ENCODE data around the gene PCYOX1L. TPM values are rescaled to one million over a fixed set of nuclear protein-coding genes. Genes with fewer than 3 reads are reported as not detected.
A peak's percentile ranks its signal among the peaks of the same experiment; 100 is the strongest.

PCYOX1L gene
- total RNA-seq, 1 experiment from 2014 or later = 2.9 TPM

DNA sequence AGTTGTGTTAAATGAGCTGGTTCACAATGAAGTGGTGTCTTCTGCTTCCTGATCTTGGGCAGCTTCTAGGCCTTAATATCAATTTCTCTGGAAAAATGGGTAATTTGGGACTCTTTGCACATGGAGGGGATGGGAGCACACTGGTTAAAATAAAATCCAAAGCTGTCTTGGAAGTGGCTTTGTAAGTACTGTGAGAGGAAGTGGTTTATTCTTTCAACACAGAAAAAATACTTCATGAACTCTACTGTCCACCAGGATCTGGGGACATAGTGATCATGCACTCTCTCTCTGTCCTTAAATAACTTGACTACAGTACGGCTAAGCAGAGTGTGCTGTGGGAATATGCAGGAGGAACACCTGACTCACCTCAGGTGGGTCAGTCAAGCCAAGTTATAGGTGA lies 2.4 kb downstream of the PCYOX1L start:
- no peak for DNase-seq (ENCODE audit: low read depth, low spot score)
- in situ Hi-C loops (cut with HindIII; ENCODE audit: low pct_unique_long_range_greater_than_20kb, low sequenced_read_pairs) = no loop called here

DNA sequence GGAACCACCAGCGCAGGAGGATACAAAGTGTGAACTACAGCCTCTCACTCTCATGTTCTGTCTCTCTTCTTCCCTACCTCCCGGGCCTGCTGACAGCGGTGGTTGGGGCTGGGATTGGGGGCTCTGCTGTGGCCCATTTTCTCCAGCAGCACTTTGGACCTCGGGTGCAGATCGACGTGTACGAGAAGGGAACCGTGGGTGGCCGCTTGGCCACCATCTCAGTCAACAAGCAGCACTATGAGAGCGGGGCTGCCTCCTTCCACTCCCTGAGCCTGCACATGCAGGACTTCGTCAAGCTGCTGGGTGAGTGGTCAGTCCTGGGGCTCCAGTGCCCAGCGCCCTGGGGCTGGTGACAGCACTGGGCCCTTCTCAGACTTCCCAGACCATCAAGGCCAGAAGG lies 4.7 kb downstream of the PCYOX1L start:
- in situ Hi-C loops (cut with HindIII; ENCODE audit: low pct_unique_long_range_greater_than_20kb, low sequenced_read_pairs) = no loop called here
- DNase-seq (ENCODE audit: low read depth, low spot score) = no peak

DNA sequence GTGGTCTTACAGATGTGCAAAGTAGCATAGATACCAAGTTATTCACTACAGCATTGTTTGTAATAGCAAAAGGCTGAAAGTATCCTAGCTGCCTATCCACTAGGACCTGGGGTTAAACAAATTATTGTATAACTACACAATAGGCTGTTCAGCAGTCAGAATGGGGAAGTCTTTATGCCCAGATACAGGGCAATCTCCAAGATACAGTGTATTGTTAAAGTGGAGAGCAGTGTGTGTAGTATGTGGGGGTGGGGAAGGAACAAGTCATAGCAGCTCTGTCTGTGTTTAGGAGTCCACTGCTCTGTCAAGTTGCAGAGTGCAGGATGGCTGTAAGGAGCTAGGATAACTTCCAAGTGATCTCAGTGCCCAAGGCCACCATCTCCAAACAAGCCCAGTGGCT lies 5.5 kb downstream of the PCYOX1L start:
- in situ Hi-C loops (cut with HindIII; ENCODE audit: low pct_unique_long_range_greater_than_20kb, low sequenced_read_pairs) = no loop called here
- no peak for DNase-seq (ENCODE audit: low read depth, low spot score)

DNA sequence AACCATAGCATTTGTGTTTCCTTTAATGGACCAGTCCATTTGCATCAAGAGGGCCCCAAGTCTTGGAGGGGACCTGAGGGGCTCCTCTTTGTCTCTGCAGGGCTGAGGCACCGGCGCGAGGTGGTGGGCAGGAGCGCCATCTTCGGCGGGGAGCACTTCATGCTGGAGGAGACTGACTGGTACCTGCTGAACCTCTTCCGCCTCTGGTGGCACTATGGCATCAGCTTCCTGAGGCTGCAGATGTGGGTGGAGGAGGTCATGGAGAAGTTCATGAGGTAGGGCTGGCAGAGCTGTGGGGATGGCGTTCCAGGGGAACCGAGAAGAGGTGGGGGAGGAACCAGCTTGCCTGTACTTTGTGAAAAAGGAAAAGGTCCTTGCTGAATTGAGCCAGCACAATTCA lies 6.1 kb downstream of the PCYOX1L start:
- in situ Hi-C loops (cut with HindIII; ENCODE audit: low pct_unique_long_range_greater_than_20kb, low sequenced_read_pairs) = no loop called here
- no peak for DNase-seq (ENCODE audit: low read depth, low spot score)

DNA sequence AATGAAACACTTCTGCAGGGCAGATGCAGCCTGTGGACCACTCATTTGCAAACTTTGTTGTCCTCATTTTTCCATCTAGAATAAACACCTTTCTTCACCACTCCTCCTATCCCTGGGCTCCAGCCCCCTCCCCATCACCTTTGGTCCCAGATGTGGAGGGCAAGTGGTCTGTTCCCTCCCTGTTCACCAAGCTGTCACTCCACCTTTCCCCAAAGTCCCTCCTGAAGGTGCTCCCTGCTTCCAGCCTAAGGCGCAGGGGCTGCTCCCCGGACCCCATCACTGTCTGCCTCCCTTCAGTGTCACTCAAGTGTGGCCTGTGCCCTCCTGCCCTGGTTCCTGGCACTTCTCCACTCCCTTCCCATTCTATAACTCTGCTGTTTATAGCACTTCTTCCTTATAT lies 6.9 kb downstream of the PCYOX1L start:
- no peak for DNase-seq (ENCODE audit: low read depth, low spot score)
- in situ Hi-C loops (cut with HindIII; ENCODE audit: low pct_unique_long_range_greater_than_20kb, low sequenced_read_pairs) = no loop called here

DNA sequence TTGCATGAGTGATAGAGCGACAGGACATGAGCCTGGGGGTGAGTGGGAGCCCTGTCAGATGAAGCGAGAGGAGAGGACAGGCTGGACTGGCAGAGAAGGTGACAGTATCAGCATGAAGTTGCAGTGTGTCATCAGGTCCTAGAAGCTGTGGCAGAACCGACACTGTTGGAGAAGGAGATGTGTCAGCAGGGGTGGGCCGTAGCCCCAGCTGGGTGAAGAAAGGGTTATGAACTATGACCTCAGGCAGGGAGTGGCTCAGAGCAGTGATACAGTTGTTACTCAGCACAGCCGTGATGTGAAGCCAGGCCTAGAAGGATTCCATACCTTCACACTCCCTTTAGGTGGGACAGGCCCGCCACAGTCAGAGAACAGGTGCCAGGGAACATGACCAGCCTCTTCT lies 7.6 kb downstream of the PCYOX1L start:
- no peak for DNase-seq (ENCODE audit: low read depth, low spot score)
- in situ Hi-C loops (cut with HindIII; ENCODE audit: low pct_unique_long_range_greater_than_20kb, low sequenced_read_pairs) = no loop called here

DNA sequence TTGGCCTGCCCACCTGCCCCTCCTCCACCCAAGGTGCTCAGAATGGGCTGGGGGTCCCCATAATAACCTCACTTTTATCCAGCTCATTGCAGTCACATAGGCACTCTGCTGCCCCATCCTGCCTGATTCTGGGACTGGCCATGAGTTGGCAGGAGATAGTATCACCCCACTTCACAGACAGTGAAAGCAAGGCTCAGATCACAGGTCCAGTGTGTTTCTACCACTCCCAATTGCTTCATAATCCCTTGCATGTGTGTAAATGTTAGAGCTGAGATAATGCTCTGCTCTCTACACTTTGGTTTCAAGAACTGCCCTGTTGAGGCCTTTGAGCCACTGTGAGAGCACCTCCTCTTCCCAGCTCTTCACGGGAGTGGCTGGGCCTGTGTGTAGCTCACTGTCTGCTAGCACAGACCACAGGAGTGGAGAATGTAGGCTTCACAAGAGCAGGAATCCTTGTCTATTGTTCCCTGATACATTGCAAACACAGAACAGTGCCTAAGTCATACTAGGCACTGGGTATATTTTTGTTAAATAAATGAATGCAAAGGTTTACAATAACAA lies 8.4 kb downstream of the PCYOX1L start:
- in situ Hi-C loops (cut with HindIII; ENCODE audit: low pct_unique_long_range_greater_than_20kb, low sequenced_read_pairs) = no loop called here
- DNase-seq (ENCODE audit: low read depth, low spot score) = no peak

DNA sequence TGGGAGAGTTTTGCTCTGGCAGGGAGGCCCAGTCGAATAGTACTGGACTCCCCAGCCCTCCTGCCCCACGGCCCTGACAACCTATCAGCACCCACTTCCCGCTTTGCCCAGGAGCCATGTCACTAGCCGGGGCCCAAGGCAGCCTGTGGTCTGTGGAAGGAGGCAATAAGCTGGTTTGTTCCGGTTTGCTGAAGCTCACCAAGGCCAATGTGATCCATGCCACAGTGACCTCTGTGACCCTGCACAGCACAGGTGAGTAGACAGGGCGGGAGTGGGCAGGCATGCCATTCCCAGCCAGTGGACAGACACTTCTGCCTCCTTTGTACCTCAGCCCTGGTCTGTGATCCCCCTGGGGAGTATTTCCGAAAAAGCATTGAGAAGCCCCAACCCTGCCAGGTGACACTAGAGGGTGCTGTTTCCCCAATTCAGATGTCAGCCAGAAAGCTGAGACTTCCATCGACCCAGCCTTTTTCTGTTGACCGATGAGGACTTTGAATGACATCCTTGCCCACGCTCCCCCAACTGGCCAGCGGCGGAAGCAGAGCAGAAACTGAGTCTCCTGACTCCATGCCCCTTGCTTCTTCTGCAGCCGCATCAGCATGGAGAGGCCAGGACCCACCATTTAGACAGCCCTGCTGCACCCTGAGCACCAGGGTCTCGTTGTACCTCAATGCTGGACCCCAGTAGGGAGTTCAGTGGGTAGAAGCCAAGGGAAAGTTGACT lies 9.6 kb downstream of the PCYOX1L start:
- peak; percentile 87 for DNase-seq (ENCODE audit: low read depth, low spot score)
- in situ Hi-C loops (cut with HindIII; ENCODE audit: low pct_unique_long_range_greater_than_20kb, low sequenced_read_pairs) = no loop called here

DNA sequence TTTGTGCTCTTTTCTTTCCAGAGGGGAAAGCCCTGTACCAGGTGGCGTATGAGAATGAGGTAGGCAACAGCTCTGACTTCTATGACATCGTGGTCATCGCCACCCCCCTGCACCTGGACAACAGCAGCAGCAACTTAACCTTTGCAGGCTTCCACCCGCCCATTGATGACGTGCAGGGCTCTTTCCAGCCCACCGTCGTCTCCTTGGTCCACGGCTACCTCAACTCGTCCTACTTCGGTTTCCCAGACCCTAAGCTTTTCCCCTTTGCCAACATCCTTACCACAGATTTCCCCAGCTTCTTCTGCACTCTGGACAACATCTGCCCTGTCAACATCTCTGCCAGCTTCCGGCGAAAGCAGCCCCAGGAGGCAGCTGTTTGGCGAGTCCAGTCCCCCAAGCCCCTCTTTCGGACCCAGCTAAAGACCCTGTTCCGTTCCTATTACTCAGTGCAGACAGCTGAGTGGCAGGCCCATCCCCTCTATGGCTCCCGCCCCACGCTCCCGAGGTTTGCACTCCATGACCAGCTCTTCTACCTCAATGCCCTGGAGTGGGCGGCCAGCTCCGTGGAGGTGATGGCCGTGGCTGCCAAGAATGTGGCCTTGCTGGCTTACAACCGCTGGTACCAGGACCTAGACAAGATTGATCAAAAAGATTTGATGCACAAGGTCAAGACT lies 10.3 kb downstream of the PCYOX1L start:
- no peak for DNase-seq (ENCODE audit: low read depth, low spot score)
- in situ Hi-C loops (cut with HindIII; ENCODE audit: low pct_unique_long_range_greater_than_20kb, low sequenced_read_pairs) = no loop called here

DNA sequence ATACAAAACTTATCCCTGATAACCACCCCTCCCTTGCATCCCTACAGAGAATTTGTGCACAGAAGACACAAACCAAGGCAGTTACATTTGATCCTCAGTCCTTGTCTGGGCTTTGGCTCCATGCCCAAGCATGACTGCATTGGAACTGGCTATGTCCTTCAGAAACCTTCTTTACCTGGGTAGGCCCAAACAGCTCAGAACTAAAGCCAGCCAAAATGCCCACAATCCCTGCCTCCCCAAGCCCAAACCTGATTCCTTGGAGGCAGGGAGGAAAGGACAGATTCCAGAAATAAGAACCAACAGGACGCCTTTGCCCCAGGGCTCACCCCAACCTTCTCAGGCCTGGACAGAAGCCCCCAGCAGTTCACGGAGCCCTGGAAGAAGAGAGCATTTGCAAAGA lies 13.0 kb downstream of the PCYOX1L start:
- DNase-seq (ENCODE audit: low read depth, low spot score) = no peak
- in situ Hi-C loops (cut with HindIII; ENCODE audit: low pct_unique_long_range_greater_than_20kb, low sequenced_read_pairs) = no loop called here

DNA sequence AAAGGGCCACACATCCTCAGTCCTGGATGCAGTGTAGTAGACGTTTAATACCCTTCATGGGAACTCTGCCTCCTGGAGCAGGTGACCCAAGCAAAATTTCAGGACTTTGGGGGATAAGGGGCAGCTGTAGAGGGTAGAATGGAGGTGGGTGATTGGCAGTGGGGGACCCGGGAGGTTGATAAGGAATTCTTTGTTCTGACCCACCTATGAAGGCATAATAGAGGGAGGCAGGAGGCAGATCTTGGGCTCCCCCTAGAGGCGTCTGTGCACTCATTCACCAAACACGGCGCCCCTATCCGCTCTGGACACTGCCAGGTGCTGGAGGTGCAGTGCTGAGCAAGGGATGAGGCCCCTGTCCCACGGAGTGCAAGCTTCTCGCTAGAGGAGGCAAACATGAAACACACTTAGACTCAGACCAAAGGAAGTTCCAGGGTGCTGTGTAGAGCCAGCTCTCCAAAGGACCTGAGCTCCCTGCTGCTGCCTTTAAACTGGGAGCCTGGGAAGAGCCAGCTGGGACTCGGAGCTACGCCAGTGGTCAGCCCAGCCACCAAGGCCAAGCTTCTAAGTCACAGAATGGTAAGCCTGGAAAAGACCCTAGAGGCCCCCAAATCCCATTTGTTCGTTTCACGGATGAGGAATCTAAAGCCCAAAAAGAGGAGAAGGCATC lies 13.6 kb downstream of the PCYOX1L start:
- peak; percentile 70 for DNase-seq (ENCODE audit: low read depth, low spot score)
- in situ Hi-C loops (cut with HindIII; ENCODE audit: low pct_unique_long_range_greater_than_20kb, low sequenced_read_pairs) = no loop called here

DNA sequence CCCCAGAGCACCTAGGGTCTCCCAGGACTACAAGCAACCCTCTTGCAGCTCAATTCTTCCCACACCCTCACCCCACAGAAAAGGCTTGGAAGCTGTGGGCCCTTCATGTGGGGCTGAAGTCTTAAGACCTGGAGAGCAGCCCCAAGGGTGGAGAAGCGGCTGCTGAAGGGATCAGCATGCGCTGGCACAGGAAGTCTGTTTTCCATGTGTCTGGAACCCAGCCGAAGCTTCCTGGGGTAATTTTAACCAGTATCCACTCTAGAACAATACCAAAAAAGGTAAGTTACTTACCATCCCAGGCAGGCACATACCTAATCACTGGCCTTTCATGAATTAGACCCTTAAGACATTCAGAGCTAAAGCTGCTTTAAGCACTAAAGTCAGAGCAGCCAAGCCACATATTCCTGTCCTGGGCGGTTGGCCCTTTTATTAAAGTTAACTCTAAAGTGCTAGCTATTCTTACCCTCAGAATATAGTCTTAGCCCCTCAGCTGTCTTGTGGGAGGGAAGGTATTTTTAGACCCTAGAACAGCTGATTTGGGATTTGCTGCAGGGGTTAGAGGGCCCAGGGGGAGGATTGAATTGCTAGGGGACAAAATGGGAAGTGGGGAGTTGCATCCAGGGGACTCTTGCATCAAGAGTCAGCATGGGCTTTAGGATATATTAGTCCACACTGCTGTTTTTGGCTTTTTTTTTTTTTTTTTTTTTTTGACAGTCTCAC lies 14.4 kb downstream of the PCYOX1L start:
- no peak for DNase-seq (ENCODE audit: low read depth, low spot score)
- in situ Hi-C loops (cut with HindIII; ENCODE audit: low pct_unique_long_range_greater_than_20kb, low sequenced_read_pairs) = no loop called here

DNA sequence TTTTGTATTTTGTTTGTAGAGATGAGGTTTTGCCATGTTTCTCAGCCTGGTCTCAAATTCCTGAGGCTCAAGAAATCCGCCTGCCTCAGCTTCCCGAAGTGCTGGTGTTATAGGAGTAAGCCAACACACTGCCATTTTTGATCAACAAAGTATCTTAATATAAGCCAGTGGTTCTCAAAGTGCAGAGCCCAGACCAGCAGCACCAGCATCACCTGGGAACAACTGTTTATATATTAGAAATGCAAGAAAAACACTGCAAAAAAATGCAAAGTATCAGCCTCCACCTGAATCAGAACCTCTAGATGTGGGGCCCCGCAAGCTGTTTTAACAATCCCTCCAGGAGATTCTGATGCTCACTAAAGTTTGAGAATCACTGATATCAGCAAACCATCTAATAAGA lies 15.1 kb downstream of the PCYOX1L start:
- in situ Hi-C loops (cut with HindIII; ENCODE audit: low pct_unique_long_range_greater_than_20kb, low sequenced_read_pairs) = no loop called here

DNA sequence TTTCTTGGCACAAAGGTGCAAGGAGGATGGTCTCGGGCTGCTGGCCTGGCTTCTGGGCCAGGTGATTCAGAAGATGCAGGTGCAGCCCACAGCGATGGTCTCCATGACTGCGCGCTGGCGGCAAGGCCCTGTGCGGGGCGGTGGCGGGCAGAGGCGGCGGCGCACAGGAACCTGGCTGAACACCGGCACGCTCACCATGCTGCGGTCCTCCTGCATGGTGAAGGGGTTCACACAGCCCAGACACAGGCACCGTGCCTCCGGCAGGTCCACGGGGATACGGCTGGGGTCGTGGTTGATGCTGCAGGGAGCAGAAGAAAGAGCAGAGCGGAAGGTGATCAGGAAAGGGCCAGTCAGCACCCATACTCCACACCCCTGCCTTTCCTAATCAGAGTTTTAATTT lies 16.5 kb downstream of the PCYOX1L start:
- in situ Hi-C loops (cut with HindIII; ENCODE audit: low pct_unique_long_range_greater_than_20kb, low sequenced_read_pairs) = no loop called here
- DNase-seq (ENCODE audit: low read depth, low spot score) = no peak

More for the DNA sequence above, 15.1 kb downstream of the PCYOX1L start:
- DNase-seq (ENCODE audit: low read depth, low spot score) = no peak

DNA sequence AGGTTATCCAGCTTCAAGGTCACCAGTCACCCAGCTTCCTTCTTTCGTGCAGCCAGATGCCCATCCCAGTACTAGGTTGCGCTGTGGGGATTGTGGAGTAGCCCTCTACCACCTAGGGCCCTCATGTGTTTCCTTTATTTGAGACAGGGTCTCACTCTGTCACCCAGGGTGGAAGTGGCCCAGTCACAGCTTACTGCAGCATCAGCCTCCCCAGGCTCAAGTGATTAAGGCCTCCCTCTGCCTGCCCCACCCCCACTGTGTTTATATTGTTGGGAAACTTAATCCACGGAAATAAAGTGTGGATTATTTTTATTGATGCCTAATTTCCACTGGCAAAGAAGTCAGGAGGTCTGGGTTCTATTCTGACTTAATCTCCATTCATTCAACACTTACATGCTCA lies 17.0 kb downstream of the PCYOX1L start:
- in situ Hi-C loops (cut with HindIII; ENCODE audit: low pct_unique_long_range_greater_than_20kb, low sequenced_read_pairs) = no loop called here
- no peak for DNase-seq (ENCODE audit: low read depth, low spot score)

DNA sequence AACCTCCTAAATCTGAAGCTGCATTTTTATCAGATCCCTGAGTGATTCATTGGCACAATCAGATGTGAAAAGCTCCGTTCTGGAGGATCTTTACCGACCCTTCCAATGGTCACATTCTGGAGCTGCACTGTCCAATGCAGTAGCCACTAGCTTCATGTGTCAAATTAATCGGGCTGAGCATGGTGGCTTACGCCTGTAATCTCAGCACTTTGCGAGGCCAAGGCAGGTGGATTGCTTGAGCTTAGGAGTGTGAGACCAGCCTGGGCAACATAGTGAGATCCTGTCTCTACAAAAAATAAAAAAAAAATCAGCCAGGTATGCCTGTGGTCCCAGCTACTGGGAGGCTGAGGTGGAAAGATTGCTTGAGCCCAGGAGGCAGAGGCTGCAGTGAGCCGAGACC lies 17.6 kb downstream of the PCYOX1L start:
- in situ Hi-C loops (cut with HindIII; ENCODE audit: low pct_unique_long_range_greater_than_20kb, low sequenced_read_pairs) = no loop called here

DNA sequence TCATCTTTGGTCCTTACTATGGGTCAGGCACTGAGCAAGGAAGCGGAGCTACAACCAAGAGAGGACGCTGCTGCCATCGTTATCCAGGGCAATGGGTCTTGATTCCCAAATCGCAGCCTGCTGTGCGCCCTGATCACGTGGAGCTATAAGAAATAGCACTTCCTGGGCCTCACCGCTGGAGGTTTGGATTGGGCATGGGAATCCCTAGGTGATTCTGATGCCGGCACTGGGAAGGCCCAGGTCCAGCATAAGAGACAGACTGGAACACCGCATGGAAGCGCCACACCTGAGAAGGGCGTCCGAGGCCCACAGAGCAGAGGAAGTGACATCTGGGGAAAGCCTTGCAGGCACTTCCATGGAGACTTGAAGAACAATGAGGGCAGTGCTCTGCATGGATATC lies 18.3 kb downstream of the PCYOX1L start:
- DNase-seq (ENCODE audit: low read depth, low spot score) = no peak
- in situ Hi-C loops (cut with HindIII; ENCODE audit: low pct_unique_long_range_greater_than_20kb, low sequenced_read_pairs) = no loop called here

More for the DNA sequence above, 17.6 kb downstream of the PCYOX1L start:
- DNase-seq (ENCODE audit: low read depth, low spot score) = no peak
